MCF 10A (cell line): ENCODE results near the gene GPR37L1. TPM values are rescaled to one million over a fixed set of nuclear protein-coding genes. Genes with fewer than 3 reads are reported as not detected.
"Not testable (repeated sequence)": the region's sequence is repeated elsewhere in the genome, so short reads cannot be mapped to it uniquely, and the experiment has no call there.

Source experiments
- BruUV-seq: library from RNA; stranded (reverse); fragments of 400-500 nt; replicated peaks from 2 replicates; lab custom pipeline; 2021; lab: Mats Ljungman, UMichigan
- CTCF ChIA-PET: fragments of 300-600 bp; sonication (Branson Sonifier 250); formaldehyde crosslinking; extraction: SDS; loops from one replicate; lab custom pipeline; 2021; ENCODE audit warnings: antibody characterized with exemption, inconsistent platforms; lab: Yijun Ruan, JAX
- POLR2A ChIA-PET: fragments of 300-600, 350-650 bp; sonication (Branson Sonifier 250); formaldehyde crosslinking; extraction: SDS; loops from one replicate; lab custom pipeline; 2020; ENCODE audit warnings: antibody characterized with exemption, inconsistent platforms; lab: Yijun Ruan, JAX
- DNase-seq: peaks from one replicate; pipeline ENCODE4 v3.0.0-alpha.2; 2018; ENCODE audit not compliant: unreplicated experiment
- H3K27ac Mint-ChIP-seq: one replicate; pipeline ENCODE4 v1.8.0; 2022; ENCODE audit warnings: mild to moderate bottlenecking, low read depth, mixed read lengths; ENCODE audit not compliant: unreplicated experiment
- H3K27me3 Mint-ChIP-seq: one replicate; pipeline ENCODE4 v1.8.0; 2022; ENCODE audit warnings: mixed read lengths; ENCODE audit not compliant: insufficient read depth, unreplicated experiment
- H3K36me3 Mint-ChIP-seq: one replicate; pipeline ENCODE4 v1.8.0; 2022; ENCODE audit warnings: mild to moderate bottlenecking, moderate library complexity, mixed read lengths; ENCODE audit not compliant: insufficient read depth, unreplicated experiment
- H3K4me1 Mint-ChIP-seq: one replicate; pipeline ENCODE4 v1.8.0; 2022; ENCODE audit warnings: mixed read lengths; ENCODE audit not compliant: insufficient read depth, unreplicated experiment
- H3K4me3 Mint-ChIP-seq: one replicate; pipeline ENCODE4 v1.8.0; 2022; ENCODE audit warnings: mild to moderate bottlenecking, moderate library complexity, mixed read lengths; ENCODE audit not compliant: unreplicated experiment
- H3K9me3 Mint-ChIP-seq: one replicate; pipeline ENCODE4 v1.8.0; 2022; ENCODE audit warnings: mixed read lengths; ENCODE audit not compliant: unreplicated experiment
- CTCF ChIP-seq: fragments of 200-600 bp; IDR thresholded peaks from one replicate; pipeline ENCODE4 v1.8.0; 2022; ENCODE audit warnings: antibody characterized with exemption, mild to moderate bottlenecking; ENCODE audit not compliant: unreplicated experiment
- intact Hi-C: fragments of 100-400 bp; cut with micrococcal nuclease; formaldehyde crosslinking; loops from 2 replicates; pipeline ENCODE4 v1.14.1; 2022
- total RNA-seq: library from RNA; stranded (reverse); gene quantifications from 2 replicates; pipeline ENCODE4 v1.2.3, GENCODE V29; 2022

GPR37L1 gene
- total RNA-seq, 1 experiment from 2014 or later: not detected

DNA sequence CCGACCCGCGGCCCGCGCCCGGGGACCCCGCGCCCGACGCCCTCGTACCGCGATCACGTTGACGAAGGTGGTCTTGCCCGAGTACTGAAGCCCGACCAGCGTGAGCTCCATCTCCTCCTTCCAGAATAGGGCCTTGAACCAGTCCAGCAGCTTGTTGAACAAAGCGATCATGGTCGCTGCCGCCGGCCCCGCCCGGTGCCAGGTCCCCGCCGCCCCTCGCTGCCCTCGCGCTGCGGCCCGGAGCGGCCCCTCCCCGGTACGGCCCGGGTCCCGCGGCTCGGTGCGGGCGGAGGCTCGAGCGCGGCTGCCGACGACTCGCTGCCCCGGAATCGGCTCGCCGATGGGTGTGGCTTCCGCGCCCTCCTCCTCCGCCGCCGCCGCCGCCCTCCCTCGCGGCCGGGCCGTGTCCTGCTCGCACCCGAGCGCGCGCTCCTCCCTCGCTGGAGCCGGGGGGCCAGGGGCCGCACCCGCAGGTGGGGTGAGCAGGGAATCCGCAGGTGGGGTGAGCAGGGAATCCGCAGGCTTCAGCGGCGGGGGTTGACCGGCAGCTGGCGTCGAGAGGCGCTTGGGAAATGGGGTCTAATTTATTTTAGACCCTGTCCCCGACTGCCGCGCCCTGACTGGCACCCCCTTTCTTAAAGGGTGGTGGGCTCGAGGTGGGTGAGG is 21.8 kb downstream of the GPR37L1 start, which contains the start of gene ARL8A:
Gene ARL8A (minus strand): TSS at position 336 of the 666 bp plus-strand sequence. CDS start 165 bp downstream, at position 171.
- POLR2A ChIA-PET: interaction anchor here (0.6 to 3.4 kb wide), 9 partner anchors 10 to 190 kb away, joined by 3 to 14 read pairs (median 6); partner anchors contain the start of gene RNPEP
- peak within 1 kb of the TSS; percentile 86 for H3K4me3 Mint-ChIP-seq
- no TSS peak for BruUV-seq
- H3K27ac Mint-ChIP-seq: peak within 1 kb of the TSS; percentile 86
- no peak for TF ChIP-seq CTCF
- DNase-seq: peak; percentile 72
- H3K9me3 Mint-ChIP-seq: no peaks in the 10 kb centered on the region
- intact Hi-C loops: no loop called here
- CTCF ChIA-PET: interaction anchor here (1.0 kb wide), 2 partner anchors 9 to 25 kb away, joined by 3 to 6 read pairs; no protein-coding TSS in a partner anchor
- no peaks in the 10 kb centered on the region for H3K27me3 Mint-ChIP-seq
- H3K36me3 Mint-ChIP-seq: peaks cover 9% of the 10 kb centered on the region
- H3K4me1 Mint-ChIP-seq: peaks cover 12% of the 10 kb centered on the region

GRCh38 chr1:202145068-202145743 is 22.5 kb downstream of the GPR37L1 start:
- intact Hi-C loops: no loop called here
- ChIA-PET POLR2A (interaction anchor here (1.4 to 3.4 kb wide), 3 partner anchors 110 to 162 kb away, joined by 3 to 14 read pairs (median 12); partner anchors contain the start of gene RNPEP), CTCF (interaction anchor here (0.6 to 4.1 kb wide), 8 partner anchors 9 to 326 kb away, joined by 3 to 40 read pairs (median 4); no protein-coding TSS in a partner anchor)
- Mint-ChIP-seq H3K27me3 (no peaks in the 10 kb centered on the region), H3K4me3 (peak overlapping the region; percentile 86), H3K36me3 (peaks cover 9% of the 10 kb centered on the region), H3K9me3 (no peaks in the 10 kb centered on the region), H3K4me1 (peaks cover 12% of the 10 kb centered on the region), H3K27ac (peak overlapping the region; percentile 17)
- no peak for TF ChIP-seq CTCF
- no peak for DNase-seq
- TSS peak; percentile 59 for BruUV-seq

- intact Hi-C loops, H3K27ac Mint-ChIP-seq, H3K27me3 Mint-ChIP-seq, BruUV-seq, H3K36me3 Mint-ChIP-seq, H3K9me3 Mint-ChIP-seq, POLR2A ChIA-PET, DNase-seq: not testable (repeated sequence)
- CTCF ChIA-PET: interaction anchor here (0.5 to 4.1 kb wide), 11 partner anchors 9 to 327 kb away, joined by 3 to 40 read pairs (median 3); partner anchors contain the start of gene ELF3
- Mint-ChIP-seq H3K4me3 (peak overlapping the region; percentile 86), H3K4me1 (peaks cover 12% of the 10 kb centered on the region)
Measured at GRCh38 chr1:202145744-202146140, 23.0 kb downstream of the GPR37L1 start.

DNA sequence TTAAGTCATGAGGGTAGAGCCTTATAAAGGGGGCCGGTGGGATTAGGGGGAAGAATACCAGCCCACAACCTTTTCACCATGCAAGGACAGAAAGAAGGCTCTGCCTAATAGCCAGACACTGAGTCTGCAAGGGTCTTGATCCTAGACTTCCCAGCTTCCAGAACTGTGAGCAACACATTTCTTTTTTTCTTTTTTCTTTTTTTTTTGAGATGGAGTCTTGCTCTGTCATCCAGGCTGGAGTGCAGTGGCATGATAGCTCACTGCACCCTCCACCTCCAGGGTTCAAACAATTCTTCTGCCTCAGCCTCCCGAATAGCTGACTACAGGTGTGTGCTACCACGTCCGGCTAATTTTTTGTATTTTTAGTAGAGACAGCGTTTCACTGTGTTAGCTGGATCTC is 23.6 kb downstream of the GPR37L1 start:
- no peaks in the 10 kb centered on the region for H3K9me3 Mint-ChIP-seq
- intact Hi-C loops: no loop called here
- DNase-seq: no peak
- TF ChIP-seq CTCF: no peak
- H3K27me3 Mint-ChIP-seq: no peaks in the 10 kb centered on the region
- peaks cover 2% of the 10 kb centered on the region for H3K36me3 Mint-ChIP-seq
- POLR2A ChIA-PET: no interaction called here
- CTCF ChIA-PET: interaction anchor here (0.5 to 4.1 kb wide), 12 partner anchors 8 to 180 kb away, joined by 3 to 40 read pairs (median 4); partner anchors contain the start of gene ELF3
- no peak overlapping the region for H3K4me3 Mint-ChIP-seq
- BruUV-seq: no TSS peak
- H3K4me1 Mint-ChIP-seq: peaks cover 12% of the 10 kb centered on the region
- no peak overlapping the region for H3K27ac Mint-ChIP-seq
